GM21529 (cell line): ENCODE measurements around the gene SSB.
A peak's percentile ranks its signal among the peaks of the same experiment; 100 is the strongest.
"Not testable (repeated sequence)": the region's sequence is repeated elsewhere in the genome, so short reads cannot be mapped to it uniquely, and the experiment has no call there.

ENCODE experiments used
- ATAC-seq: cut with Tn5 transposase; IDR thresholded peaks from one replicate; pipeline ENCODE4 v1.9.1; 2021; ENCODE audit not compliant: unreplicated experiment

Gene SSB

DNA sequence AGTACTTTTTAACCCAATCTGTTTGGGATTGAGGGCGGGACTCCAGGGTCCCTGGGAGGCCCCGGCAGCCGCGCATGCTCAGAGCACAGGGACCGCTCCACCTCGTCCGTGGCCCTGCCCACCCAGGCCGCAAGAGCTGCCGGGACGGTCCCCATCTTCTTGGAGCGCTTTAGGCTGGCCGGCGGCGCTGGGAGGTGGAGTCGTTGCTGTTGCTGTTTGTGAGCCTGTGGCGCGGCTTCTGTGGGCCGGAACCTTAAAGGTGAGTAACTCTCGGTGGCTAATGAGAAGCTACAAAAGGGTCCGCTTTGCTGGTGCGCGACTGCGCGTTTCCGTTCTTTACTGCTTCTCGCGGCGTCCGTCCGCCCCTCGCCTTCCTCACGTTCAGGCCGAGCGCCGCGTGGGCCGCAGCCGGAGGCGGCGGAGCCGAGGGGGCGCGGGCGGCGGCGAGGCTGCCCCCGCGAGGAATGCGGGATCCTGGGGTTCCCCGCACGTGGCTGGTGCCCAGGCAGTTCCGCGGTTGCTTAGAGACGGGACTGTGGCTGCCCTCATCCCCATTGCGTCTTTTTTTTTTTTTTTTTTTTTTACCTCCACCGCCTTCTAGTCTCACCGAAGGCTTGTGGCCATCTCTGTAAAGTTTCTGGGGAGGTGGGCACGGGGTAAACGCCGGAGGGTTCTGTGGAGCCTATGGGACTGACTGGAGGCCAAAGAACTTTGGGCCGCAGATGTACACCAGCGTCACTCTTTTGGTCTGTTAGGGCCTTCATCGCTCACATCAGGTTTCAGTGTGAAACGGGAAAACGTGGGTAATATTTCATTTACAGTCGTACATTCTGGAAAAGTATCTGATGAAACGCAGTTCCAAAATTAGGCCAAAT, at the start of gene SSB:
Gene SSB (plus strand): TSS at position 154 of the 875 bp plus-strand sequence. CDS start 2,090 bp downstream, outside the sequence.
- ATAC-seq = peak; percentile 97

DNA sequence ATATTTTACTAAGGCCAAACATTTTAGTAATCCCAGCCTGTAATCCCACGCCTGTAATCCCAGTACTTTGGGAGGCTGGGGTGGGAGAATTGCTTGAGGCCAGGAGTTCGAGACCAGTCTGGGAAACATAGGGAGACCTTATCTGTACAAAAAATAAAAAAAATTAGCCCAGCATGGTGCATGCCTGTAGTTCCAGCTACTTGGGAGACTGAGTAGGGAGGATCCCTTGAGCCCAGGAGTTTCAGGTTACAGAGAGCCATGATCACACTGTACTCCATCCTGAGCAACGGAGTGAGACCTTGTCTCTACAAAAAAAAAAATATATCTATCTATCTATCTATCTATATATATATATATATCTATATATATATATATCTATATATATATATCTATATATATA, 45.9 kb upstream of the SSB start:
- no peak for ATAC-seq

DNA sequence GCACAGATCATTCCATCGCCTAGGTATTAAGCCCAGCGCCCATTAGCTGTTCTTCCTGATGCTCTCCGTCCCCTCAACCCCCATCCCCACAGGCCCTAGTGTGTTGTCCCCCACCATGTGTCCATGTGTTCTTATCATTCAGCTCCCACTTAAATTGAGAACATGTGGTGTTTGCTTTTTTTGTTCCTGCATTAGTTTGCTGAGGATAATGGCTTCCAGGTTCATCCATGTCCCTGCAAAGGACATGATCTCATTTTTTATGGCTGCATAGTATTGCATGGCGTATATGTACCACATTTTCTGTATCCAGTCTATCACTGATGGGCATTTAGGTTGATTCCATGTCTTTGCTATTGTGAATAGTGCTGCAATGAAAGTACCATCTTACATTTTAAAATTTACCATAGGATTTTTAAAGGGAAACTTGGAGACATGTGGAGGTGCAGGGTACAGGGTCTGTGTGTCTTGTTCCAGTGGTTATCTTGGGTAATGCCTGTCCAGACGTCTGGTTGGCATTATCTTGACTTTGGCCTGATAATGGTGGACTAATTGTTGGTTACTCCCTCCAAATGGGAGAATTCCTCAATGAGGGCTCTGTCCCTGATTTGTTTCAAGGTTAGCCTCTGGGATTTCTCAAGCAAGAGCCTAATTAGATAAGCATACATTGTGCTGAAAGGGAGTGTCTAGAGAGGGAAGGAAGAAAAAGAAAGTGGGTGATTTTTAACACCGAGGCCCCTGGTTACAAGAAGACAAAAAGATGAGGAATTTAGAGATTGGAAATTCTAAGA, 43.4 kb upstream of the SSB start:
- ATAC-seq = no peak

DNA sequence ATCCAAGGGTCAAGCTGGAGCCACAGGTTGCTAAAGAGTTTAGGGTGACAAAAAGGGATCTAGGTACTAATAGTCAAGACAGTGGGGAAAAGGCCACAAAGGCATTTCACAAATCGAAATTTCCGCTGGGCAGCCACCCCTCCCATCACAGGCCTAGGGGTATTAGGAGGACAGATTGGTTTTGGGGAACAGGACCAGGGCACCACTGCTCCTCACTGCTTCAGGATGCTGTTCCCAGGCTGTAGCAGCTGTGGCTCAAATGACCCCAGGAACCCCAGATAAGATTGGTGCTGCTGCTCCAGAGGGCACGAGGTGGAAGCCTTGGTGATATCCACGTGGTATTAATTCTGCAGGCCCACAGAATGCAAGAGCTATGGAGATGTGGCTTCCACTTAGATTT, 42.3 kb upstream of the SSB start:
- ATAC-seq = no peak

DNA sequence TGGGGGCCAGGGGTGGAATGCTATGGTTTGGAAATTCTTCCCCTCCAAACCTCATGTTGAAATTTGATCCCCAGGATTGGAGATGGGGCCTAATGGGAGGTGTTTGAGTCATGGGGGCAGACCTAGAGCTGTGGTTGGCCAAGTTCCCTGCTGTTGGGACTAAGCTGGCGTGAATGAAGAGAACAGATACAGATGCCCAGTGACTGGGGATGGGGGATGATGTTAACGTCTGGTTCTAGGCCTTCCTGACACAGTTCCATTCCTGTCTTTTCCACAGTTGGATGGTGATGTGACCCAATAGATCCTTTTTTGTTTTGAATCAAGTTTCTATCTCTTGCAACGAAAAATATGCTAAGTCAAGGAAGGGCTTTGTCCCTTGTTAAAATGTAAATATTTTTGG, 41.3 kb upstream of the SSB start:
- no peak for ATAC-seq

DNA sequence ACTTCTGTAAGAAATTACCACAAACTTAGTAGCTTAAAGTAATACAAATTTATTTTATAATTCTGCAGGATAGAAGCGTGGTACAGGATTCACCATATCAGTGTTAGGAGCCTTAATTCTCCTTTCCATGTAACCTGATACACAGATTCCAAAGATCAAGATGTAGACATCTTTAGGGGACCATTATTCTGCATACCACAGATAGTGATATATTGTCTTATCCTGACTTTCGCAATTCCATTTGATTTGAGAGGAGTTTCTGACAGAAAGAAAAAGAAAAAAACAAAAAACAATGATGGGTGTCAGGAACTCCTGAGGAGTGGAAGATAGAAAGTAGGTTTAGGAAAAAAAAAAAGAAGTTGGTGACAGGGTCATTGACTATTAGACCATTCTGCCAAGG, 40.9 kb upstream of the SSB start:
- no peak for ATAC-seq

DNA sequence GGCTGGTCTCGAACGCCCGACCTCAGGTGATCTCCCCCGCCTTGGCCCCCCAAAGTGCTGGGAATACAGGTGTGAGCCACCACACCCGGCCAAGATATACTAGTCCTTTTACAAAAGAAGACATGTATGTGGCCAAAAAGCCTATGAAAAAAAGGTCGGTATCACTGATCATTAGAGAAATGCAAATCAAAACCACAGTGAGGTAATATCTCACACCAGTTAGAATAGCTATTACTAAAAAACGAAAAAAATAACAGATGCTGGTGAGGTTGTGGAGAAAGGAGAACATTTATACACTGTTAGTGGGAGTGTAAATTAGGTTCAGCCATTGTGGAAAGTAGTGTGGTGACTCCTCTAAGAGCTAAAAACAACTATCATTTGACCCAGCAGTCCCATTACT, 38.7 kb upstream of the SSB start:
- ATAC-seq = no peak

DNA sequence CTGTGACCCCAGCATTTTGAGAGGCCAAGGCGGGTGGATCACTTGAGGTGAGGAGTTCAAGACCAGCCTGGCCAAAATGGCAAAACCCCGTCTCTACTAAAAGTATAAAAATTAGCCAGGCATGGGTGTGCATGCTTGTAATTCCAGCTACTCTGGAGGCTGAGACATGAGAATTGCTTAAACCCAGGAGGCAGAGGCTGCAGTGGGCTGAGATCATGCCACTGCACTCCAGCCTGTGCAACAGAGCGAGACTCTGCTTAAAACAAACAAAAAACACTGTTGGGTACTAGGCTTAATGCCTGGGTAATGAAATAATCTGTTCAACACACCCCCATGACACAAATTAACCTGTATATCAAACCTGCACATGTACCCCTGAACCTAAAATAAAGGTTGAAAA, 37.9 kb upstream of the SSB start:
- not testable (repeated sequence) for ATAC-seq

DNA sequence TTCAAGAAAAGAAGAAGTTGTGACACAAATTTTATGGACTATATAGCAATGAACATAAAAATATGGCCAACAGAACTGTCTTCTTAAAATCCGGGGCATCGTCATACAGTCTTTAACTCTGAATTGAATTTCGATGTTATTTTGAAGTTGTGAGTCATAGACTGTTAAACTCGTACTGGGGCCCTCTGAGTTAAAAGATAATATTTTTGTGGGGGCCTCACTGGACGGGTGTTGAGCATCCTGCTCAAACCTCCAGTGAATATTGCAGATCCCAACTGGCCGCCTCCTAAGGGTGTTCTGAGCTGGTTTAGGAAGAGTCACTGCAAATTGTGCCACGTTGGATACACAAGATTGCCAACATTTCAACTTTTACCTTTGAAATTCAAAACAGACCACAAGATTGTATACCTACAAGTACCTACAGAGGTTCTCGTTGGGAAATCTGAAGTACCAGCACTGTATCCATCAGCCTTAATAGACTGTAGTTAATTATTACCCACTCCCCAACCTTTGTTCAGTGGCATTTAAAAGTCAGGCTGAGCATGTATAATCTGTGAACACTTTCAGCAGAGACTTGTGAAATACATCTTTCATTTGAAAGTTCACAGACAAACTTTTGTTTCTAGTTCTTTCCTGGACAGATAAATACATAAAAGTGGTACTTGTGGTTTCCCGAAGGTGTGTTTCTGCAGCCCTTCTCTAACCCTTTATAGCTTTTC, 37.3 kb upstream of the SSB start:
- ATAC-seq = no peak

DNA sequence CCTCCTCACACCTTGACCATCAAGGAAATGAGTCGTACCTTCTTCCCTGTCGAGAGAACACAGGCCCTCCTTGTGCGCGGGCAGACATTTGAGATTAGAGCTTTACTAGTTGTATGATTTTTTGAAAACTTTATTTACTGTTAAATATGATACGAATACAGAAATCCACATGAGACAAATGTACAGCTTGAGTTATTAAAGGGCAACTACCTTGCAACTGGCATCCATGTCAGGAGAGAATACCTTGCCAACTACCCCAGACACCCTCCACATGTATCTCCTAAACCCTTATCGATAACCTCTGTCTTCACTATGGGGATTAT, 36.7 kb upstream of the SSB start:
- no peak for ATAC-seq

DNA sequence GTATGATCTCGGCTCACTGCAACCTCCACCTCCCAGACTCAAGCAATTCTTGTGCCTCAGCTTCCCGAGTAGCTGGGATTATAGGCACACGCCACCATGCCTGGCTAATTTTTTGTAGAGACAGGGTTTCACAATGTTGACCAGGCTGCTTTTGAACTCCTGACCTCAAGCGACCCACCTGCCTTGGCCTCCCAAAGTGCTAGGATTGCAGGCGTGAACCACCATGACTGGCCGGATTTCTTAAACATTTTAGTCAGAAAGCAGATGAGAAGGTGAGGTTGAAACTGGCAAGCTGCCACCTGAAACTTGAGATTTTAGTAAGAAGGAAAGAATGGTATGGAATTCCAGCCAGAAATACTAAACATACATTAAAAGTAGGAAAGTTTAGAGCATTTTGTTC, 33.1 kb upstream of the SSB start:
- no peak for ATAC-seq

DNA sequence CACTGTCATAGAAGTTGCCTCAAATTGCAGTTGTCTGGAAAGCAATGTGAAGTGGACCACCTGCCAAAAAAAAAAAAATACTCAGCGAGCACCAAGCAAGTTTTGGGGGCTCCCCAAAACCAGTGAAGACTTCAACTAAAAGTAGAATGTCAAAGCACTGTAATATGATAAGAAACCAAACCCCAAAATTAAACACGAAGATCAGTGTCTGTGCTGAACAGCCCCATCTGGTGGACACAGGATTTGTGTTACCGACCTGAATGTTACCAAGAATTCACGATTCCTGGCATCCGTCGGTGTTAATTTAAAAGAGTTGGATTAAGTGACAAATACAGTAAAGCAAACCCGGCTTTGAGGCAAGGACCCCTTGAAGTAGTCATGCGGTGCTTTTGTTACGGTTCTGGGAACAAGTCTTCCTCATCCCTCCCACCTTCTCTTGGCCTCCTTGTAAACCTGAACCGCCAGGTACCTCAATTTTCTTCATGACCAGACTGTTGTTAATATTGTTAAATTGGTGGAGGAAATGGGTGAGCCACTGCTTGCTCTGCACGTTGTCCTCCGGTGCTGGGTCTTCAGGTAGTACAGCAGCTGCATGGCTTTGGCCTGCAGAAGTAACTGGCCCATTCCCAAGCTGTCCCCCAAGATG, 31.3 kb upstream of the SSB start:
- no peak for ATAC-seq

DNA sequence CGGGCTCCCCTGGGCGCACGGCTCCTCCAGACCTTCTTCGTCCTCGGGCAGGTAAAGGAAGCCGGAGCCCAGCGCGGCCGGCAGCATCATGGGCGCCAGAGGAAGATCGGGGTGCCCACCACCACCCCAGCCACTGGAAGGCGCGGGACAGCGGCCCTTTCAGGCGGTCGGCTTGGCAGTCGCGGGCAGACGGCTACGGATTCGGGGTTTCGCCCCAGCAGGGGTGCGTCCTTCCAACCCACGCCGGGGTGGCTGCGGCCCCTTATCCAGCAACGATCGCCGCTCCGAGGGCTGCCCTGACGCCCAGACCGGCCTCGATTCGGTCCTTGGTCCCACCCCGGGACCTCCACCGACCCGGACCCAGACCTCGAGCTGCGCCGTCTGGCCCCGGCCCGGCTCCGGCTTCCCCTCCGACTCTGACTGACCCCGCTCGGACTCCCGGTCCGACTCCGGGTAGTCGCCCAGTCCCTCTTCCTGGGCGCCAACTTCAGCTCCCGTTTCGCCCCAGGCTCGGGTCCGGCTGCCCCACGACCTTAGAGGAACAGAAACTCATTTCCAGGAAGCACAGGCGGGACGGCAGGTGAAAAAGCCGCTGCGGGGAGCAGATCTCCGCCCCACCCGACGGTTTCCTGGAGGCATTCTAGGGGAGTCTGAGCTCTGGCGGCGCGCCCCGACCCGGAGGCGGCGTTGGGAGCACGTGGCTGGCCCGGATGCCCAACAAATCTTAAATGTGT, 30.2 kb upstream of the SSB start:
- no peak for ATAC-seq

DNA sequence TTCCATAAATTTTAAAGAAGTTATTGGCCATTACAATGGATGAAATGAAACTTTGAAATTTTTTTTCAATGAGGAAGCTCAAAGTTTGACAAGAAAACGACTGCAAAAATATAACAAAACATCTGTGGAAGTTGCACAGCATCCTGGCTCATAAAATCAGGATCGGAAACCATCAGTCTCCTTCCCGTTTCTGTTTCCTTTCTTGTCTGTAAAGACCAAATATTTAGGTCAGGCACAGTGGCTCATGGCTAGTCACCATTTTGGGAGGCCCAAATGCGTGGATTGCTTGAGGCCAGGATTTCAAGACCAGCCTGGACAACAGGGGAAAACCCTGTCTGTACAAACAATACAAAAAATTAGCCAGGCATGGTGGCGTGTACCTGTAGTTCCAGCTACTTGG, 27.6 kb upstream of the SSB start:
- ATAC-seq = no peak

DNA sequence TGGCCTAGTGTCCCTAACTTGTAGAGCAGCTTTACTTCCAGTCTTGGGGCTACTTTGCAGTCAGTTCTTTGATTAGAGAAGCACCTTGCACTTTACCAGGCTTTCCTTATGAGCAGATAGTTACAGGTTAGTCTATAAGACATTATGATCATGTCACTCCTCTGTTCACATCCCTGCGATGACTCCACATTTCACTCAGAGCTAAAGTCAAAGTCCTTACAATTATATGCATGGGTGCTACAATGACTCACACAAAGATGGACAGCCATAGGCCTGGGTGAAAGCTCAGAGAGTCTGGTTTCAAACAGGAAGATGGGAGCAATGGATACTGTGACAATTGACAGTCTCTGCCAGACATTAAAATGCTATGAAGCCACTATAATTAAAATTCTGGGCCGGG, 27.1 kb upstream of the SSB start:
- ATAC-seq = no peak

DNA sequence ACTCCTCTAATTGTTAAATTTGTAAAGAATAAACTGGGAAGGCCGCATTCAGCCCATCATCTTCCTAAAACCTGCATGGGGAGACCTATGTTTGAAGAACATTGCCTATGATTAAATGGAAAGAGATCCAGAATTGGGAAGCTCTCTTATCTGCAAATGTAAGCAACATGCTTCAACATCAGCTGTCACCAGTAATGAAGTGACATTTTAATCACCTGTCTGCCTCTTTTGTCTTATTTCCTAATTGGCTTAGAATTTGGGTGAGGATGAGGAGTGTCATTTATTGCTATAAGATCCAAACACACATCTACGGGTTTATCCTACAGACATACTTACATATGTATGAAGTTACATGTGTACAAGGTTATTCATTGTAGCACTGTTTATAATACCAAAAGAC, 26.0 kb upstream of the SSB start:
- no peak for ATAC-seq

DNA sequence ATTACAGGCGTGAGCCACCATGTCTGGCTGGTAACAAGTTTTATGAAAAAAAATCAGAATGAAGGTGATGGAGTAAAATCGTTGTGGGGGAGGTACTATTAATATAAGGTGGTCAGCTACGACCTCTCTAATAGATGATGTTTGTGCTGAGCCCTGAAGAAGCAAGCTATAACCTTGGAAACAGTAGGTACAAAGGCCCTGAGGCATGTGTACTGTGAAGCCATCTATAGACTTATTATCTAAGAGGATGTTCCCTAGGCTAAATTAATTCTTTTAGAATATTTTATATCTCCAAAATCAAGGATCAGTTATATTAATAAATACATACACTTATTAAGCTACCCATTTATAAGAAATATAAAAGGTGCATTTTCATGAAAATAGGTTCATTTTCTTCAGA, 23.3 kb upstream of the SSB start:
- ATAC-seq = no peak

DNA sequence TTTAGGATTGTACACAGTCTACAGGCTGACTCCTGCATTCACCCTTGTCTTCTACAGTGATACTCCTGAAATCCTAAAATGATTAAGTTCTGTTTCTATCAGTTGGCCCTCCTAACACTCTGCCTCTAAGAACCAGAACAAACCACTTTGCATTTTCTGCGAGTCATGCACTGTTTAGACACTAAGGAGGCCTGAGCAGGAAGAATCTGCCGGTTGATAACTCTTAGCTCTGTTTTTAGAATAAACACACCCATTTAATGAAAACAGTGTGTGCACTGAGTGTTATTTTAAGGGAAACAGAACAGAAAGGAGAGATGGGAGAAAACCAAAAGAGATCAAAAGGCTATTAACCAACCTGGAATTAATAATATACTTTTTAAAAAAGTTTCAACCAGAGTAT, 22.9 kb upstream of the SSB start:
- ATAC-seq = no peak

DNA sequence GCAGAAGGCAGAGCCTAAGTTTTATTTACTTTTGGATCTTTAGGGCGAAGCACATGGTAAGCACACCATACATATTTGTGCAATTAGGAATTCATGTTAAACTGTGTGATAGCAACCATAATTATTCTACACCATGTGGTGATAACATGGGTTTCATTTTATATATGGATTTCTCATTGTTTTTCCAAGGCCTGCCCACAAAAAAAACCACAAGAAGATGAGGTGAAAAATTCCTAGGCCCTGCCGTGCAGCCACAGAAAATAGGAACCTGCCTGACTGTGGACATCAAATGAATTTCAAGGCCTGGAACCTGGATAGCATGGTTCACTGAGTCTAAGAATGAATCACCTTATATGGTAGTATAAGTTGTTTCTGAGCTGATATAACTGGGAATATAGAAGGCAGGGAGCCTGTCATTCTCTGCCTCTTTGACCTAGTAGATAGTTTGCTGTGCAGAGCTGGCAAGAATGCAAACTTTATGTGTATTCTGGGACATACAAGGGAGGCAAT, 22.4 kb upstream of the SSB start:
- no peak for ATAC-seq

DNA sequence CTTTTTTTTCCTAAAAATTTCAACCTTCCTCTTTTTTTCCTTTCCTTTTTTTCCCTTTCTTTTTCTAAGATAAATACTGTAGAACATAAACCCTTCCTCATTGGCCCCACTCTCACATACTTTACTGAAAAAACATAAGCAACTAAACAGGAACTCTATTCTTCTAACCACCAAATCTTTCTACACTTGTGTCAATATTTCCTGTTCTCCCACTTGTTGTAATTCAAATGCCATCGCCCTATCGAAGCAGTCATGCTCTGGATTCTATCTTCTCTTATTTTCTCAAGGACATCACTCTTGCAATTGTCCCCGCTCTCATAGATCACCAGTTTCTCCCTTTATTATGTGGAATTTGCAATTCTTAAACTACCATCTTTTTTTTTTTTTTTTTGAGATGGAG, 20.2 kb upstream of the SSB start:
- ATAC-seq = no peak
